Islet precursor cell (in vitro differentiated cells): ENCODE results near the gene THSD7B.
A peak's percentile ranks its signal among the peaks of the same experiment; 100 is the strongest.
"Not testable (repeated sequence)": the region's sequence is repeated elsewhere in the genome, so short reads cannot be mapped to it uniquely, and the experiment has no call there.

Experiments
- DNase-seq: peaks from one replicate; pipeline ENCODE4 v3.0.0-alpha.2; 2018

THSD7B gene

DNA sequence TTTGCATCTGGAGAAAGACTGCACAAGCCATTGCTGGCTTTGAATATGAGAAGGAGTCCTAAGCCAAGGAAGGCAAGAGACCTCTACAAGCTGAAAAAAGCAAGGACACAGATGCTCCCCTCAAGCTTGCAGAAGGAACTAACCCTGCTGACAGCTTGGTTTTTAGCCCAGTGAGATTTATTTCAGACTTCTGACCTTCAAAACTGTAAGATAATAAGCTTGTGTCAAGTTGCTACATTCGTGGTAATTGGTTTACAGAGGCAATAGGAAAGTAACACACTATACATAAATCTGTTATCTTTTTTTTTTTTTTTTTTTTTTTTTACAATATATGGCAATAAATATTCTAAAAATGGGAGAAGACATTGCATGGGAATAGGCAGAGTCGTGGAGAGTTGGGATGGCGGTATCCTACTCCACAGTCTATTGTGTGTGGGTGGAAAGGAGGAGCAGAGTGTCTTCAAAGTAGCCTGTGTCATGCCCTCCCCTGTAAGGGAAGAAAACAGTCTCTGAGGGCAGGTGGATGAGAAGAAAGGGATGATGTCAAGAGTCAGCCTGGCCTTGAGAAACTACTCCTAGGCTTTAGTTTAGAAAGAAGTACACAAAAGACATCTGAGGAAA lies 196.9 kb downstream of the THSD7B start:
- DNase-seq: no peak

DNA sequence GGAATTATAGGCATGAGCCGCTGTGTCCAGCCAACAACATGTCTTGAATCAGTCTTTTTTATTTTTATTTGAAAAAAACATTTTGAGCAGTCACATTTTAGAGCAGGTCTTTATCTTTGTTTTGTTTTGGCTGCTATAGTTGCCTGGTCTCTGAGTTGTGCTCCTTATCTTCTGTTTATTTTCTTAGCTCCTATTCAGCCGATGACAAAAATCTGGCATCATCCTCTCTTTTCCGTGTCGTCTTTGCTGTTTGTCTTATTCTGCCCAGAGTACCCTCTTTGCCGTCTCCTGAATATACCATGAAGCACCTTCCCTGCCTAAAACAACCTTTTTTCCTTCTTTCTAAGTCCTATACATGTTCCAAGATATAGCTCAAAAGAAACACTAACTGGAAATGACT lies 201.1 kb downstream of the THSD7B start:
- no peak for DNase-seq

DNA sequence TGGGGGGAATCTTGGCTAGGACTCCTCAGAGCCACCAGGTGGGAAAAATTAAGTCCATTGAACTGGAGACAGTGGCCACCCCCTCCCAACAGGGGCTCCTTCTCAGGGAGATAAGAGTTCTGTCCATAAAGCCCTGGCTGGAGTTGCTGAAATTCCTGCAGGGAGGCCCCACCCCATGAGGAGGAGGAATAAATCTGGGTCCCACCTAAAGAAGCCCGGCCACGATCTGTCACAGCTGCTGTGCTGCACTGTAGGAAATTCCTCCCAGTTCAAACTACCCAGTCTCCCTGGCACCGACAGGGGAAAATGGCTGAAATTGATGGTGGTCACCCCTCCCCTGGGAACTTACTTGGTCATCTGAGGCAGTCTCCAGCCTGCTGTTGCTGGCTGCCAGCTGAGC lies 215.0 kb downstream of the THSD7B start:
- DNase-seq: no peak

DNA sequence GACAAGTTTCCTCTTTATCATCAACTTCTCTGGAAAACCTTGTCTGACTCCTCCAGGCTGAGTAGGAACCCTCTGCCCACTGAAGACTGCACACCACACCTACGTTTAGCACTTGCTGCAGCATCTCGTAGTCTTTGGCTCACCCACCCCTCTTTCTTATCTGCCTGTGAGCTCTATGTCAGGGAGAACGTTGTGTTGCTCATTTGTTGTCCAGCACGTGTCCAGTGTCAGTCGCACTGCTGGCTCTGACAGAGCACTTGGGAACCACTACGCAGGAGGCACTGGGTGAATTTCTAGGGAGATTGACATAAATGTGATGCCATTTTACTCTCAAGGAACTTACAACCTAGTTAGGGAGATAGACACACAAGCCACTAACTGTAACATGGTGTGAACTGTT lies 216.3 kb downstream of the THSD7B start:
- not testable (repeated sequence) for DNase-seq

DNA sequence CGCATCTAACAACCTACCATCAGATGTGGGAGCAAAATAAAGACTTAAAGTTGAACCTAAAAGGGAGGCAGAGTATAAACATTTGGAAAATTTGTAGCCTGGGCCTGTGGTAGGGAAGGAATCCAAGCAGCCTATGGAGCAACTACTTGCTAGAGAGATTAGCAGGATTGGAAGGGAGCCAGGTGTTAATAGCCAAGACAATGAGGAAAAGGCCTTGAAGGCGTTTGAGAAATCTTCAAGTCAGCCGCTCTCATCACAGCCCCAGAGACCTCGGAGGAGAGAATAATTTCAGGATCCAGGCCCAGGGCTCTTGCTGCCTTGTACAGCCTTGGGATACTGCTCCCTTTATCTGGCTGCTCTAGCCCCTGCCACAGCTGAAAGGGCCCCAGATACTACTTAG lies 219.7 kb downstream of the THSD7B start:
- no peak for DNase-seq

DNA sequence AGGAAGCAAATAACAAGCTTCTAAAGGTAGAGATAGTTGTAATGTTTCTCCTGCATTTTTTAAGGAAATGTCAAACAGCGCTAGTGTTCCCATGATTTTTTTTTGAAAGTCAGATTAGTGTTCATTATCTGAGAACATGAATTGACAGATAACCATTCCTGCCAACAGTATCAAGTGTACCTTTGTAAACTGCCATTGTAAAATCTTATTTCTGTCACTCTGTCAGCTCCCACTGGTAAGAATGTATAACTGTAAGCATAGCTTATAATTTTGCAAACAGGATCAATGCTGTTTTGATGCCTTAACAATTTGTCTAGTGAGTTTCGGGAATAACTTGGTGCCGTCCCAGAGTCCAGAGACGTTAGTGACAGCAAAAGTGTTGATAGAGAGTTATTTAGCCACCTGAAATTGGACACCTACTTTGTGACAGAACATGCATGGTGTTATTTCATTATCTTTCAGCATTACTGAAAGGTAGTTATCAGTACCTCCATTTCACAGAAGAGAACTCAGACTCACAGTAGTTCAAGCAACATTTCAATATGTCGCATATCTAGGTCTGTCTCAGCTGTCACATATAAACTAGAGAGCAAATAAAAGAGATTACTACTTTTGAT lies 221.4 kb downstream of the THSD7B start:
- DNase-seq: no peak

DNA sequence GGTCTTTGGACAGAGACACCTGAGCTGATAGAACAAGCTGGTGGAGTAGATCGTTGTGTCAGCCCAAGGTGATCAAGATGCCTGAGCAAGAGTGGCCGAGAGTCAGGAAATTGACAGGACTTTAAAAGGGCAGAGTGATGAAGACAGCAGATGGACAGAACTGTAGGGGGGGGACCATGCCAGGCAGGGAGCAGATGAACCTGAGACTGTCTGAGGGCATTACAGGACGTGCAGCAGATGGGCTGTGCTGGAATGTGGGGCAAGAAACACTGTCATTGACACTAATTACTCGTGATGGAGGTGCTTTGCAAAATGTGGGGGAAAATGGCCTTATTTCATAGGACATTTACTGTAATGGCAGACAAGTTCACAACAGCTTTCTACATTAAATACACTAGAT lies 225.0 kb downstream of the THSD7B start:
- no peak for DNase-seq

DNA sequence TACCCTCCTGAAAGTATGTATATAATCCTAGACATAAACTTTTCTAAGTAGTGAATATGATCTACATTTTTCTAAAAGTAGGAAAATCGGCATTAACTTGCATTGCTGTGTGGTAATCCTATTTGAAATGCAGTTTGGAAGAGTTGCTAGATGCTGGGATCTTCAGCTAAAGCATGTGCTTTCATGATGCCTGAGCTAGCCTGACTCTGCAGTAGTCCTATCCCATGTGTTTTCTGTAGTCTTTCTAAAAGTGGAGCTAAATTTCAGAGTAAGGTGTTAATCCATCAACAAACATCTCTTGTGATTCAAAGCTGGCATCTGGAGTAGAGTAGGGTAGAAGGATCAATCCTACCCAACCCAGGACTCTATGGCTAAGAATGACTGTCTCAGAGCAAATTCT lies 229.4 kb downstream of the THSD7B start:
- DNase-seq: no peak

DNA sequence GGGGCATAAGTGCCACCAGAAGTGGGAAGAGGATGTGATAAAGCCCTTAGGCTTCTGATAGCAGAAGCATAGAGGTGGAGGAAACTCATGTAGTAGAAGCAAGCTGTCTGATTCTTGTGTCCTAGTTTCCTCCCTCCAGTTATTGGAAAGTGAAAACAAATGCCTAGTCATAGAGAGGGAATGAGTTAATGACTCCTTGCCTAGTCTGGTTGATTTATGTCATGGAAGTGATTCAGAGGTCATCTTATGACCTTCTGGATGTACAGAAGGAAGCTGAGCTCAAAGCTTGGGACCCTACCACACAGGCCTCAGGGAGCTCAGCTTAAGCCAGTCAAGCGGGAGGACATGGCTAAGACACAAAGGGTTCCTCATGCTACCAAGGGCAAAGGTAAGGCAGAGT lies 232.2 kb downstream of the THSD7B start:
- no peak for DNase-seq

DNA sequence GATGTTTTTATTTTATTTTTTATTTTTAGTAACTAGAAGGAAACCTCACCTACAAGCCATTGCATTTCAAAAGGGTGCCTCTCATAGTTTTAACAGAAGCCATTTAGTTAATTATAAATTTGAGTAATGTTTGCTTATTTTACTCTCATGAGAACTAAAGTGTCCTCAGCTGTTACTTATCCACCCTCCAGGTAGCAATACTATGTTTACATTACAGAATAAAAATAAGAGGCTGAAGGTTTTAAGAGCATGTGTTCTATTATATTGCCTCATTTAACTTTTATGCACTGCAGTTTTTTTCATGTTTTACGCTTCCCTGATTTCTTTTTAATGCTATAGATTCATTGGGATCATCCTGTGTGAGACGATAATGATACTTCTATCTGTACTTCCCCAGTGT lies 235.5 kb downstream of the THSD7B start:
- DNase-seq: no peak

DNA sequence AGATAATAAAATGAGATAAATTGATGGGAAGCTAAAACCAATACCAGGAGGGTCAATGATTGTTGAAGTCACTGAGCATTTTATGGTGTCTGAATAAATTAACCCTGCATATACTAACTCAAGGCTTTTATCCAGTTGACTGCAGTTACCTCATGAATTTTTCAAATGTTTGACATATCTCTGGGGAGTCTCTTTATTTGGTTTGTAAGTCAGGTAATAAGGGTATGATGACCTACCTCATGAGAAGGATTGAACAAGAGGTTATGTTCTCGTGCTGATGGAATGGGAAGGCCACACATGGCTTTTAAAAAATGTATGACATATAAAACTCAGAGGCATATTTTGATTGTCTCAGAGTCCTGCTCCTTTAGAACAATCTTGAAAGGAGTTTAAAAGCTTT lies 237.6 kb downstream of the THSD7B start:
- DNase-seq: no peak

DNA sequence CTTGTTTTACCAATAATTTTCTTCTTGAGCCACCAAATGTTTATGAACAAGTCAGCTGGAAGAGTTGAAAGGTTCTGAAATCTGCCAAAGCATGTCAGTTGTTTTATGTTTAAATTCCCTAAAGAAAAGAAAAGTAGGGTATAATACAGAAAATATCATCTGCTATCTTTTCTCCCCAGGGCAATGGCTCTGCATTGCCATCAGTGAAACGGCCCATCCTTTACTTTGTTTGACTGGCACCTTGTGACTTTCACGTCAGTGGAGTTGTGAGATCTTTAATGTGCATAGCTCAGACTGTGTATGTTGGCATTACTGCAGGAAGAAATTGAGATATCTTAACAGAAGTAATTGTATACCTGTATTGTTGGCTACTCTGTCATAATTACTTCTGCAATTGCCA lies 239.9 kb downstream of the THSD7B start:
- no peak for DNase-seq

DNA sequence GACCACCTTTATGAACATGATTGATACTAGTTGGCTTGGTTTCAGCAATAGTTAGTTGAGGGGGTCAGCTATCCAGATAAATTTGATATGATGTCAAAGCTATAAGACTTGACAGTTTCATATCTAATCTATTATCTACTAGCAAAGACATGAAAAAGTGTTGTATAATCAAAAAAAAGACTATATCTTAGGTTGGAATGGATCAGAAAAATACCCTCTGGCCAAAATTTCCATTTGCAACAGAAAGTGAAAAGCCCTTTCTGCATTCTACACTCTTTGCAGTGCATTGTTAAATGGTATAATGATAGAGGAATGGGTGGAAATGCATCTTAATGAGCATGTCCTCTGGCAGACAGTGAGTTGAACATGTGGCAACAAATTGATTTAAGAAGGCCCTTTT lies 242.6 kb downstream of the THSD7B start:
- no peak for DNase-seq

DNA sequence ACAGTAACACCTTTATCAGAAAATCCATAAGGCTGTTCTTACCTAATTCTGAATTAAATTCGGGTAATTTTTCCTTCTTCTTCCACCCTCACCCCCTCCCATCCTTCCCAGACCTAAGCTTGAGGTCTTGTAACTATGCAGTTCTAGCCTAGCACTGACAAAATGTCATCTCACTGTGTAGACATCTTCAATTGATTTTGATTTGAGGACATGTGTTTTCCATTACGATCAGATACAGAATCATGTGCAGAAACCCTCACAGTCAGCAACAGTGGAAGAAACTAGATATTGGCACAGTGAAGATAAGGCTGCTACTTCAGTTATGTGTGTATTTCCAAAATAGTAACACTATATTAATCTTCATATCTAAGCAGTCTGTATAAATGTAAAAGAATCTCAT lies 244.6 kb downstream of the THSD7B start:
- no peak for DNase-seq

DNA sequence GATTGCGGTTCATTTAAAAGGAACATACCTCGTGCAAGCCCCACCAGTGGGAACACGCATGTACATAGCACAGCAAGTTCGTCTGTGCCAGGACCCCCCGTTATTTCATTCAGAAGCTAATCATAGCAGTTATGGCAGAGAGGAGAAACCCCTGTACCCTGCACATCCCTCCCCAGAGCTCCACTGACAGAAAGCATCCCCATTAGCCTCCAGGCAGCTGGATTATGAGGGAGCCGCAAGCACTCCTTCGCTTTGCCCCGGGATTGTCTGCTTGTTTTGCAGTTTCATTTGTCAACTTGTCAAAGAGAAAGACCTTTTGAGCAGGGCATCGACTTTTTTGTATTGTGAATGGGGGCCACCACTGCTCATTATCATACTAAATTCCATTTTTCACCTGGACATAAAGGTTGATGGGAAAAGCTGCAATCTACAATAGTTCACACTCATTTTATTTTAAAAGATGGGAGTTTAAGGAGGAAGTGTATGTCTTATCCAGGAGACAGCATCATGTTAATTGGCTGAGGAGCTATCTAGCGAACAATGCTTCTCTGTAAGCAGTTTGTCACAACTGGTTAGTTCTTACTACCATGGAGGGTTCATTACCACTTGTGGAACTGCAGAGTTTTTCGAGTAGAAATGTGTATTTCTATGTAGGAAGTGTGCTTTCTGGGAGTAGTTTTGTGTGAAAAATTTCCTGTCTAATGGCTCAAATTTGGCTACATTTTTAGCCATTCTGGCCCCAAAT lies 255.3 kb downstream of the THSD7B start:
- no peak for DNase-seq

DNA sequence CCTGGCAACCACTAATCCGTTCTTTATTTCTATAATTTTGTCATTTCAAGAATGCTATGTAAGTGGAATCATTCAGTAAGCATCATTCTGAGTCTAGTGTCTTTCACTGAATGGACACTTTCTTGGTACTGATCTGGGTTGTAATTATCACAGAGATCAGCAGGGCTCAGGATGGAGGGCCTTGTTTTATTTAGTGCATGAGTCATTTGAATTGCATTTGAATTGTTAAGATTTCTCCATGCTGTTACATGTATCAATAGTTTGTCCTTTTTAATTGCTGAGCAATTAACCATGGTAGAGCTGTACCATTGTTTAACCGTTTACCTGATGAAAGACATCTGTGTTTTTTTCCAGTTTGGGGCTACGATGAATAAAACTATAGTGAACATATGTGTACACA lies 256.4 kb downstream of the THSD7B start:
- no peak for DNase-seq

DNA sequence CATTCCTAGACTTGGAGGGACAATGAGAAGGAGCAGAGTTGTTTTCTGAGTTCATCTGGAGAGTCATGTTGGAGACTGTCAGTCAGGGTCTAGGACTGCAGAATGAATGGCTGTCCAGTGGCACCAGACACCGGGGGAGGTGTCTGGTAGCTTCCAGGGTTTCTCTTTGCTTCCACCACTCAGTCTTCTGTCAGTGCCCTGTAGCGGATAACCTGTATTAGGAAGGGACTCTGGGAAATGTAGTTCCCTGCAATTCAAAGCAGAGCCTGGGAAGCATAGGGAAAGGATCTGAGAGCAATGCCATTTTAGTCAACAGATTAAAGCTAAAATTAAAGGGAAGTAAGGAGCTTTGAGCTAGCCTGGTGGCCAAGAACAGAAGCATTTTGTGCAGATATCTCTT lies 257.9 kb downstream of the THSD7B start:
- DNase-seq: peak; percentile 68

DNA sequence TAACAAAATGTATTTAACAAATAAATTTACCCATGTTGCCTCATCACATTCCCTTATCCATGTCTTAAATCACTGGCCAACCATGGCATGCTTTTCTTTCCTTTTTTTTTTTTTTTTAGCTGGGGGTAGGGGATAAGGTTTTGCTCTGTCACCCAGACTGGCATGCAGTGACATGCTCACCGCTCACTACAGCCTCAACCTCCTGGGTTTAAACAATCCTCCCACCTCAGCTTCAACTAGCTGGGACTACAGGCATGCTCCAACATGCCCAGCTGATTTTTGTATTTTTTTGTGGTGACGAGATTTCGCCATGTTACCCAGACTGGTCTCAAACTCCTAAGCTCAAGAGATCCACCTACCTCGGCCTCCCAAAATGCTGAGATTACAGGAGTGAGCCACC lies 266.4 kb downstream of the THSD7B start:
- no peak for DNase-seq

DNA sequence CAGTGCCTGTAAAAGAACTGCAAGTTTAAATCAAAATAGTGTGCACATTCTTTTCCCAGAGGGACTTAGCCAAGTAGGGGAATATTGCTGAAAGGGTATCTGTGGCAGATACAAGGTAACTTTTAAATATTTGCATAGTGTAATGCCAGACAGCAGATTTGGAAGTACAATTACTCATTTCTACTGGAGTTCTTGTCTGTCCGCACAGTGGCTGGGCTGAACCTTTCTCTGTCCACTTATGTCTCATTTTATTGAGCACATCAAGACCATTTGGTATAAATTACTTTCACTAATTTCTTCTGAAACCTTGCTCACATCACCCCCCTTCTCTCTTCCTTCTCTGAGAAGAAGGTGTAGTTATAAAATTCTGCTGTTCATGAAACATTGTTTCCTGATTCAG lies 271.3 kb downstream of the THSD7B start:
- no peak for DNase-seq

DNA sequence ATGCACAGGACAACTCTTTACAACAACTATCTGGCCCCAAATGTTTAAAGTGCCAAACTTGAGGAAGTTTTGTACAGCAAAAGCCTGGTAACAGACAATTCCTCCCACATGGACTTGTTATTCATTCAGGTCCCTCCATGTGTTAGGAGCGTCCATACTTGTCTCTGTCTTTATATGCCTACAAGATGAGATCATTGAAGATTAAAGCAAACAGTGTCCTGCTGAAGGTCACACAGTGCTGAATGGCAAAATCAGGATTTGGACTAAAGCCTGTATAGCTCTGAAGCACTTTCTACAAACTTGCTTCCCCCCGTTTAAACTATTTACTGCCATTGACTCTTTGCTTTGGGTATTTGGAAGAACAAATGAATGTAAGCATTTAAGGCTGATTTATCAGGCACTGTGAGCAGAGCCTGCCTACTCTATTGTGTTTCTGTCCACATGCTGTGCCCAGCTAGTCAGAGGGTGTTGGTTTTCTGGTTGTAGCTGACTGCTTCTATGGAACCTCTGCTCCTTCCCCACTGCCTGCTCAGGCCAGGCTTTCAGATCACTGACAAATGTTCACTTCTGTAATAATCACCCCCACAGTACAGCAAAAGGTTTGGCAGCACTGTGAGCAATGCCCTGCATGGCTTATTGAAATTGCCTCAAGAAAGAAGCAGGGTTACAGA lies 274.3 kb downstream of the THSD7B start:
- DNase-seq: no peak

DNA sequence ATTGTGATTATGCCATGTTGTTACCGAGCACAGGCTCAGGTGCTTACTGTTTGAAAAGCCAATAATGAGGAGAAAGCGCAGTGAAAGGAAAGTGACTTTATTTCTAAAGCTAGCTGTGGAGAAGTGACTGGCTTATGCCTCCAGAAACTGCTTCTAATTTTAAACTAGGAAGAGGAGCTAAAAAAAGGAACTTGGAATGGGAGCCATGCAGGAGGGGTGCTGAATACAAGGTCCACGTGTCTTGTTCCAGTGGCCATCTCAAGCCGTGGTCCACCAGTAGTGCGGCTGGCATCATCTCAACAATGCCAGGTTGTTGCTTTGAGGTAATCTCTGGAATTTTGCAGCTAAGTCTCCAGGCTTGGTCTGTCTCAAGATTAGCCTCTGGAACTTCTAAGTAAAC lies 282.0 kb downstream of the THSD7B start:
- DNase-seq: no peak

DNA sequence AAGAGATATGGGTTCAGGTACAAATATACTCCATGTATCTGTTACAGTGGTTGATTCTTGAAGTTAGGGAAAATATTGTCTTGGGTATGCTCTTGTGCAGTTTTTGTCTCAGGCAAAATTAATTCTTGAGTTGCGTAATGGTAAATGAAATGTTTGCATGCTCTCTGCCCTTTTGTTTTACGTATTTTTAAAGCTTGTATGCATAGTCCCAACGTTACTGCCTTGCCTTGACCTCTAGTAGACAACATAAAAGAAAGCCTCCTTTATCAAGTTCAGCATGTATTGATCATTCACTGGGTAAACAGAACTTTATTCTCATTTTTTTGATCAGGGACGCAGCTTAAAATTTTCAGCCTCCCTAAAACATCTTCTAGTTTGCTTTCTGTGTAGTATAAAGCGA lies 283.1 kb downstream of the THSD7B start:
- DNase-seq: no peak

DNA sequence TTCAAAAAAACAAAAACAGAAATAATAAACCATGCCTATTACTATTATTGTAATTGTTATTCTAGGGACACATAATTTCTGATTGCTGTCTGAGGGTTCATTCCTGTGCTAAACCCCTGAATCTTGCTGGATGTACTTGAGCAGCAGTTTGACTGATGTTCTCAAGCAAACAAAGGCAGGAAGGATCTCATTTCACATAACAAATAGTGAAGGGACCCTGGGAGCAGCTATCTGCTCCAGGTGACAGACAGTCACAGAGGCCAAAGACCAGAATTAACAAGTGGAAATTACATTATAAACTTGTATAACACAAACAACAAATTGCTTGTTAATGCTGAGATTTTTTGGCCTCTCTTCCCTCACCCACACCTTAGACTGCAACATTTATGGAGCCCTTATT lies 284.2 kb downstream of the THSD7B start:
- DNase-seq: no peak

DNA sequence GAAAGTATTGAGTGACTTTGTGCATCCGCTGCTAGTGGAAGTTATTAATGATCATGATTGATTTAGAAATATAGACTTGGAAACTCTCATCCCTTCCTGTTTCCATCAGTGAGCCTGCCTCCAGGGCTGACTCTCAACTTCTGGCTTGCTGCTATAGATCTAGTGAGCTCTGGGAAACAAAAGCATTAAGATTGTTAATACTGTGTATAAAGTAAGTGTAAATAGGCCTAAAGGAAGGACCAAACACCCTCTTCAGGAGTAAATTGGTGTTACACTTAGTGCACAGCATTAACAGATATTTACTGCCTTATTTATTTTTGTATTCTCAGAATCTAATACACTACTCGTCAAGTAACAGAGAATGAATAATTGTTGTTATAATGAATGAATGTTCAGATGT lies 285.6 kb downstream of the THSD7B start:
- DNase-seq: no peak
